DND-41 (cell line): ENCODE data around the gene UVSSA.

Experiments
- ATAC-seq: fragments of 200-7000 bp; cut with Tn5 transposase; 3 replicates; pipeline ENCODE4 v1.9.1; 2021; ENCODE audit warnings: low read depth; ENCODE audit not compliant: insufficient read depth
- DNase-seq: peaks from one replicate; pipeline ENCODE4 v3.0.0-alpha.2; 2020
- H2AFZ ChIP-seq: 2 replicates; pipeline ENCODE4 v1.6.0; 2012; ENCODE audit warnings: low read depth, low read length
- H3K27ac ChIP-seq: 2 replicates; pipeline ENCODE4 v1.5.1; 2012; ENCODE audit warnings: low read length, inconsistent platforms
- H3K27me3 ChIP-seq: fragments of 200-600 bp; sonication (generic); 2 replicates; pipeline ENCODE4 v1.6.0; 2012; ENCODE audit warnings: low read length, mild to moderate bottlenecking, inconsistent platforms; ENCODE audit not compliant: insufficient read depth, poor library complexity
- H3K36me3 ChIP-seq: 2 replicates; pipeline ENCODE4 v1.5.1; 2012; ENCODE audit warnings: low read length, inconsistent platforms; ENCODE audit not compliant: insufficient read depth
- H3K4me1 ChIP-seq: 2 replicates; pipeline ENCODE4 v1.5.1; 2012; ENCODE audit warnings: mild to moderate bottlenecking, low read length; ENCODE audit not compliant: insufficient read depth
- H3K4me2 ChIP-seq: 2 replicates; pipeline ENCODE4 v1.6.0; 2012; ENCODE audit warnings: mild to moderate bottlenecking, moderate library complexity, low read length, inconsistent platforms; ENCODE audit not compliant: insufficient read depth
- H3K4me3 ChIP-seq, 2 experiments: fragments of 200-600 bp in 1 of 2; shearing (Covaris generic) in 1 of 2; 2 replicates each; pipeline ENCODE4 v1.5.1; 2012 to 2016; ENCODE audit warnings: inconsistent platforms in 2 of 2, low read length in 2 of 2, mild to moderate bottlenecking in 2 of 2, low read depth in 1 of 2, moderate library complexity in 1 of 2
- H3K79me2 ChIP-seq: 2 replicates; pipeline ENCODE4 v1.6.0; 2012; ENCODE audit warnings: low read length, inconsistent platforms; ENCODE audit not compliant: insufficient read depth
- H3K9ac ChIP-seq: 2 replicates; pipeline ENCODE4 v1.6.0; 2012; ENCODE audit warnings: low read depth, mild to moderate bottlenecking, inconsistent platforms, low read length, moderate library complexity
- H3K9me3 ChIP-seq: 2 replicates; pipeline ENCODE4 v1.5.1; 2012; ENCODE audit warnings: low read length, moderate library complexity, mild to moderate bottlenecking, inconsistent platforms; ENCODE audit not compliant: insufficient read depth, severe bottlenecking
- H4K20me1 ChIP-seq: 2 replicates; pipeline ENCODE4 v1.6.0; 2012; ENCODE audit warnings: low read length; ENCODE audit not compliant: insufficient read depth
- EZH2 ChIP-seq: IDR thresholded peaks from 3 replicates; pipeline ENCODE4 v1.6.1; 2012; ENCODE audit warnings: borderline replicate concordance, low read depth, mild to moderate bottlenecking, moderate library complexity, low read length, inconsistent platforms; ENCODE audit not compliant: severe bottlenecking
- TF ChIP-seq, protein P1 (sequence below): IDR thresholded peaks from 2 replicates; pipeline ENCODE4 v1.5.1; 2012; ENCODE audit warnings: borderline replicate concordance, low read length, moderate library complexity, mild to moderate bottlenecking; ENCODE audit not compliant: poor library complexity, severe bottlenecking; ENCODE audit errors: extremely low read depth

Gene UVSSA

DNA sequence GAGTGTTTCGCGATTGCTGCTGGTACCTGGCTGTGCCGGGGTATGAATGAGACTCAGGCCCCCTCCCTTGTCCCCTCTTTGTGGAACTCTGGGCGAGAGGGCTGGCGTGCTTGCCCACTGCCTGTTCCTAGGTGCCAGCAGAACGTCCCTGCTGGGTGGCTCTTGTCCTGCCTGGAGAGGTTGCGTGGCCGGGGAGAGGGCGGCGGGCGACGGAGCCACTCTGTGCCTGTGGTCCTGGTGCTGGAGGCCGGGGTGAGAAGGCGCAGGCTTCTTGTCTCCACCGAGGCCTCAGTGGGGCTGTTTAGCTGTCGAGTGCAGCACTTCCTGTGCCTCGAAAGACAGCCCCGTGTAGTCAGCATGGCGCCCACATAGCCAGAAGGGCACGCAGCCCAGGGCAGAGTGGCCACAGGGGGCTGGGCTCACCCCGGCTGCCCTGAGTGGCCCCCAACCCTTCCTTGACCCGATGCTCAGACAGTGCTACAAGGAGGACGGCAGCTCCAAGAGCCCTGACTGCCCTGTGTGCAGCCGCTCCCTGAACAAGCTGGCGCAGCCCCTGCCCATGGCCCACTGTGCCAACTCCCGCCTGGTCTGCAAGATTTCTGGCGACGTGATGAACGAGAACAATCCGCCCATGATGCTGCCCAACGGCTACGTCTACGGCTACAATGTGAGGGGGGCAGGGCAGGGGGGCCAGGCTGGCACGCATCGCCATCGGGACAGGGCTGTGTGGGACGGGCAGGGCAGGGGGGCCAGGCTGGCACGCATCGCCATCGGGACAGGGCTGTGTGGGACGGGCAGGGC lies 8.9 kb upstream of the UVSSA start:
- no peak overlapping the region for H3K4me3 ChIP-seq
- ATAC-seq (no peak), DNase-seq (no peak)
- H3K9me3 ChIP-seq: no peaks in the 10 kb centered on the region
- H3K79me2 ChIP-seq: 0 out of 2 replicates have a peak, but pooled peaks cover 4% of the 10 kb centered on the region
- TF ChIP-seq, protein P1, sequence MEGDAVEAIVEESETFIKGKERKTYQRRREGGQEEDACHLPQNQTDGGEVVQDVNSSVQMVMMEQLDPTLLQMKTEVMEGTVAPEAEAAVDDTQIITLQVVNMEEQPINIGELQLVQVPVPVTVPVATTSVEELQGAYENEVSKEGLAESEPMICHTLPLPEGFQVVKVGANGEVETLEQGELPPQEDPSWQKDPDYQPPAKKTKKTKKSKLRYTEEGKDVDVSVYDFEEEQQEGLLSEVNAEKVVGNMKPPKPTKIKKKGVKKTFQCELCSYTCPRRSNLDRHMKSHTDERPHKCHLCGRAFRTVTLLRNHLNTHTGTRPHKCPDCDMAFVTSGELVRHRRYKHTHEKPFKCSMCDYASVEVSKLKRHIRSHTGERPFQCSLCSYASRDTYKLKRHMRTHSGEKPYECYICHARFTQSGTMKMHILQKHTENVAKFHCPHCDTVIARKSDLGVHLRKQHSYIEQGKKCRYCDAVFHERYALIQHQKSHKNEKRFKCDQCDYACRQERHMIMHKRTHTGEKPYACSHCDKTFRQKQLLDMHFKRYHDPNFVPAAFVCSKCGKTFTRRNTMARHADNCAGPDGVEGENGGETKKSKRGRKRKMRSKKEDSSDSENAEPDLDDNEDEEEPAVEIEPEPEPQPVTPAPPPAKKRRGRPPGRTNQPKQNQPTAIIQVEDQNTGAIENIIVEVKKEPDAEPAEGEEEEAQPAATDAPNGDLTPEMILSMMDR: no peak
- TF ChIP-seq EZH2: no peak
- H3K4me1 ChIP-seq: no peaks in the 10 kb centered on the region
- H3K9ac ChIP-seq: no peak overlapping the region
- H3K27me3 ChIP-seq: no peaks in the 10 kb centered on the region
- no peak overlapping the region for H2AFZ ChIP-seq
- H4K20me1 ChIP-seq: peaks cover 18% of the 10 kb centered on the region; the same call in 1 of the 2 replicates
- no peak overlapping the region for H3K27ac ChIP-seq
- H3K4me2 ChIP-seq: no peak overlapping the region
- peaks cover 74% of the 10 kb centered on the region for H3K36me3 ChIP-seq

DNA sequence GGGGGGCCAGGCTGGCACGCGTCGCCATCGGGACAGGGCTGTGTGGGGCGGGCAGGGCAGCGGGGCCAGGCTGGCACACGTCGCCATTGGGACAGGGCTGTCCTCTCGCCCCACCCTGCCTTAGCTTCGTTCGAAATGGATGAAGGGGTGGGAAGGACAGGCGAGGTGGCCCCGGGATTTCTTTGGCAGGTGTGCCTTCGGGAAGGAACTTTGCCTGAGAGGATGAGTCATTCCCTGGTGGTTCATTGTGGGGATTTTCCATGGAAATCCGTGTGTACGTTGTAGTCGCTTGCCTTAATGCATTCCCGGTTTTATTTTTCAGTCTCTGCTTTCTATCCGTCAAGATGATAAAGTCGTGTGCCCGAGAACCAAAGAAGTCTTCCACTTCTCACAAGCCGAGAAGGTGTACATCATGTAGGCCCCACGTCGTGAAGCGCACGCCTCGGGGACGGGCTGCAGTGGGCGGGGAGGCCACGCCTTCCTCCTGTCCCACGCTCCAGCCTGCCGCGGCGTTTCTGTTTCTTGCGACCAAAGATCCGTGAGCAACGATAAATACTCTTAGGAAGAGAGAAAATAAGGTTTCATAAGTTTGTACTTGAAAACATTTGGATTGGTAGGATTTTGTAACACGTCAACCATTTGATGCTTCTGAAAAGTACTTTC lies 8.1 kb upstream of the UVSSA start:
- ATAC-seq: no peak
- peaks cover 71% of the 10 kb centered on the region for H3K36me3 ChIP-seq
- no peak overlapping the region for H2AFZ ChIP-seq
- H3K27me3 ChIP-seq: no peaks in the 10 kb centered on the region
- no peak overlapping the region for H3K4me2 ChIP-seq
- no peak overlapping the region for H3K9ac ChIP-seq
- H3K27ac ChIP-seq: no peak overlapping the region
- H3K79me2 ChIP-seq: 0 out of 2 replicates have a peak, but pooled peaks cover 4% of the 10 kb centered on the region
- no peak for DNase-seq
- H3K9me3 ChIP-seq: no peaks in the 10 kb centered on the region
- H3K4me3 ChIP-seq: no peak overlapping the region
- H3K4me1 ChIP-seq: no peaks in the 10 kb centered on the region
- H4K20me1 ChIP-seq: peaks cover 18% of the 10 kb centered on the region; the same call in 1 of the 2 replicates
- TF ChIP-seq EZH2: no peak
- TF ChIP-seq, protein P1: no peak

DNA sequence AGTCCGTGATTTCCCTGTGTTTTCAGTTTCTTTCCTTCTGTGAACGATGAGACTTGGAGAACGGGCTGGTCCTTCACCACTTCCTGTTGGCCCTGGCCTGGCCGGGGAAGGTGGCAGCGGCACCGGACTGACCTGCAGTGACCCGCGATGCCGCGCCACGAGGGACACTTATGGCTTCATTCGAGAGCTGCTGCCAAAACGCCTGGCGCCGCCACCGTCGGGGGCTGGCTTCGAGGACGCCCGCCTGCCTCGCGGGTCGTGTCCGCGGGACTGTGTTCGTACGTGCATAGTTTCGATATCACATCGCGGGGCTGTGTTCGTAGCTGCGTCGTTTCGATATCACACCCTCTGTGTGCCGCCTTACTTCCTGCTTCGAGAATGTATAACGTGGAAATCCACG lies 7.5 kb upstream of the UVSSA start:
- H4K20me1 ChIP-seq: peaks cover 18% of the 10 kb centered on the region; the same call in 1 of the 2 replicates
- 0 out of 2 replicates have a peak, but pooled peaks cover 4% of the 10 kb centered on the region for H3K79me2 ChIP-seq
- no peak overlapping the region for H3K9ac ChIP-seq
- H2AFZ ChIP-seq: no peak overlapping the region
- H3K9me3 ChIP-seq: no peaks in the 10 kb centered on the region
- H3K4me3 ChIP-seq: no peak overlapping the region
- 0 out of 2 replicates have a peak, but pooled peaks cover under 1% of the 10 kb centered on the region for H3K4me1 ChIP-seq
- no peaks in the 10 kb centered on the region for H3K27me3 ChIP-seq
- no peak overlapping the region for H3K27ac ChIP-seq
- ATAC-seq: no peak
- TF ChIP-seq, protein P1: no peak
- TF ChIP-seq EZH2: no peak
- DNase-seq: no peak
- peaks cover 66% of the 10 kb centered on the region for H3K36me3 ChIP-seq
- no peak overlapping the region for H3K4me2 ChIP-seq
